ENCODE measurements around the gene LGR6. TPM values are rescaled to one million over a fixed set of nuclear protein-coding genes. Genes with fewer than 3 reads are reported as not detected.

LGR6 gene
- total and polyA plus RNA-seq, 10 of the 15 experiments (the other 5 are each of a cell fraction or from before 2014, with no cell fraction given) = not detected

DNA sequence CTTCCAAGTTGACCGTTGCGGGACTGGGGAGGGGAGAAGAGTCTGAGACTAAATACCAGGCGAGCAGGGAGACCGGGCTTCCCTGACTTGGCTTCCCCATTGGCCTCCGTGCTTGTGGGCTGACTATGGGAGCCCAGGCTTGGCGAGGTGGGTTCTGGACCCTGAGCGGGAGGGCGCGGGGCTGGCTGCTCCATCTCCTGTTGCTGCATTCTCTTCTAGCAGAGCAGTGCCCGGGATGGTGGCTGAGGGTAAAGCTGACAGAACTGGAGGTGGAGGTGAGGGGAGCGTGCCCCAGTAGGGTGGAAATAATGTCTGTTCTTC is 689 bp downstream of the LGR6 start:
- FAIRE-seq (no peak), DNase-seq (ENCODE audit: low read depth, low spot score) (no peak), ATAC-seq (no peak)
- SMC1A ChIA-PET (ENCODE audit: uncharacterized antibody, unreplicated experiment) = no interaction called here
- peaks cover 7 to 11% of the 10 kb centered on the region in 2 experiments for H3K27me3 ChIP-seq (replicated peaks in 1 of 2; ENCODE audit: control insufficient read depth in 2 of 2, insufficient read depth in 2 of 2, low read length in 1 of 2)
- H3K4me1 ChIP-seq (ENCODE audit: control insufficient read depth, insufficient read depth, low read length) = no peaks in the 10 kb centered on the region
- intact Hi-C loops (cut with micrococcal nuclease; ENCODE audit: unreplicated experiment) = loop anchor here (5.0 to 10.0 kb wide), 2 partner anchors 43 to 81 kb away; no protein-coding TSS in a partner anchor
- no peak overlapping the region for H2AFZ ChIP-seq (ENCODE audit: control insufficient read depth, low read depth, low read length)
- in situ Hi-C loops (cut with MboI) = no loop called here
- H3K36me3 ChIP-seq (ENCODE audit: control insufficient read depth in 2 of 2, insufficient read depth in 2 of 2, low read length in 1 of 2) = no peaks in the 10 kb centered on the region
- no peaks in the 10 kb centered on the region for H3K9me3 ChIP-seq (replicated peaks; ENCODE audit: control insufficient read depth, insufficient read depth, low read length)
- RAD21 ChIA-PET (ENCODE audit: unreplicated experiment) = interaction anchor here (1.1 to 2.4 kb wide), 7 partner anchors 43 to 525 kb away, joined by 3 to 39 read pairs (median 6); no protein-coding TSS in a partner anchor
- CTCF ChIA-PET = interaction anchor here (0.7 to 2.9 kb wide), 8 partner anchors 13 to 143 kb away, joined by 4 to 52 read pairs (median 12); no protein-coding TSS in a partner anchor
- H3K9ac ChIP-seq (ENCODE audit: control insufficient read depth, insufficient read depth, low read length) = no peak overlapping the region
- H3K4me3 ChIP-seq = no peak overlapping the region
- H3K4me2 ChIP-seq (ENCODE audit: control insufficient read depth, insufficient read depth) = no peak overlapping the region
- WGBS (ENCODE audit: insufficient coverage, insufficient replicate concordance, low lambda C conversion rate, missing lambda C conversion rate) = 21% methylated on average over 9 of the region's 11 CpGs
- no peaks in the 10 kb centered on the region for H3K79me2 ChIP-seq (ENCODE audit: control insufficient read depth, insufficient read depth, low read length)
- H3K27ac ChIP-seq (ENCODE audit: control insufficient read depth, insufficient read depth) = no peak overlapping the region
- BruUV-seq (replicated peaks) = no TSS peak
- POLR2A ChIA-PET = no interaction called here
- no peaks in the 10 kb centered on the region for H4K20me1 ChIP-seq (ENCODE audit: control insufficient read depth, insufficient read depth)
- TF ChIP-seq SP1 (IDR thresholded peaks at IDR 0.05; ENCODE audit: low read depth, low read length) = no peak
- TF ChIP-seq, protein P1, sequence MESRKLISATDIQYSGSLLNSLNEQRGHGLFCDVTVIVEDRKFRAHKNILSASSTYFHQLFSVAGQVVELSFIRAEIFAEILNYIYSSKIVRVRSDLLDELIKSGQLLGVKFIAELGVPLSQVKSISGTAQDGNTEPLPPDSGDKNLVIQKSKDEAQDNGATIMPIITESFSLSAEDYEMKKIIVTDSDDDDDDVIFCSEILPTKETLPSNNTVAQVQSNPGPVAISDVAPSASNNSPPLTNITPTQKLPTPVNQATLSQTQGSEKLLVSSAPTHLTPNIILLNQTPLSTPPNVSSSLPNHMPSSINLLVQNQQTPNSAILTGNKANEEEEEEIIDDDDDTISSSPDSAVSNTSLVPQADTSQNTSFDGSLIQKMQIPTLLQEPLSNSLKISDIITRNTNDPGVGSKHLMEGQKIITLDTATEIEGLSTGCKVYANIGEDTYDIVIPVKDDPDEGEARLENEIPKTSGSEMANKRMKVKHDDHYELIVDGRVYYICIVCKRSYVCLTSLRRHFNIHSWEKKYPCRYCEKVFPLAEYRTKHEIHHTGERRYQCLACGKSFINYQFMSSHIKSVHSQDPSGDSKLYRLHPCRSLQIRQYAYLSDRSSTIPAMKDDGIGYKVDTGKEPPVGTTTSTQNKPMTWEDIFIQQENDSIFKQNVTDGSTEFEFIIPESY (IDR thresholded peaks at IDR 0.05) = no peak
- no peak for TF ChIP-seq SUPT20H (IDR thresholded peaks at IDR 0.05; ENCODE audit: borderline replicate concordance, control insufficient read depth, low read depth, low read length)
- no peak for TF ChIP-seq ZZZ3 (IDR thresholded peaks at IDR 0.05; ENCODE audit: control insufficient read depth, insufficient read length, low read depth)
- TF ChIP-seq ZNF274 (IDR thresholded peaks at IDR 0.05; ENCODE audit: insufficient read depth, insufficient read length) = no peak
- TF ChIP-seq, protein P2, sequence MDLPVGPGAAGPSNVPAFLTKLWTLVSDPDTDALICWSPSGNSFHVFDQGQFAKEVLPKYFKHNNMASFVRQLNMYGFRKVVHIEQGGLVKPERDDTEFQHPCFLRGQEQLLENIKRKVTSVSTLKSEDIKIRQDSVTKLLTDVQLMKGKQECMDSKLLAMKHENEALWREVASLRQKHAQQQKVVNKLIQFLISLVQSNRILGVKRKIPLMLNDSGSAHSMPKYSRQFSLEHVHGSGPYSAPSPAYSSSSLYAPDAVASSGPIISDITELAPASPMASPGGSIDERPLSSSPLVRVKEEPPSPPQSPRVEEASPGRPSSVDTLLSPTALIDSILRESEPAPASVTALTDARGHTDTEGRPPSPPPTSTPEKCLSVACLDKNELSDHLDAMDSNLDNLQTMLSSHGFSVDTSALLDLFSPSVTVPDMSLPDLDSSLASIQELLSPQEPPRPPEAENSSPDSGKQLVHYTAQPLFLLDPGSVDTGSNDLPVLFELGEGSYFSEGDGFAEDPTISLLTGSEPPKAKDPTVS (IDR thresholded peaks at IDR 0.05; ENCODE audit: low read depth, low read length) = no peak
- TF ChIP-seq ZNF207 (IDR thresholded peaks at IDR 0.05; ENCODE audit: borderline replicate concordance) = no peak
- TF ChIP-seq POU2F2 (IDR thresholded peaks at IDR 0.05; ENCODE audit: borderline replicate concordance, low read depth, low read length) = no peak
- TF ChIP-seq, protein P3, sequence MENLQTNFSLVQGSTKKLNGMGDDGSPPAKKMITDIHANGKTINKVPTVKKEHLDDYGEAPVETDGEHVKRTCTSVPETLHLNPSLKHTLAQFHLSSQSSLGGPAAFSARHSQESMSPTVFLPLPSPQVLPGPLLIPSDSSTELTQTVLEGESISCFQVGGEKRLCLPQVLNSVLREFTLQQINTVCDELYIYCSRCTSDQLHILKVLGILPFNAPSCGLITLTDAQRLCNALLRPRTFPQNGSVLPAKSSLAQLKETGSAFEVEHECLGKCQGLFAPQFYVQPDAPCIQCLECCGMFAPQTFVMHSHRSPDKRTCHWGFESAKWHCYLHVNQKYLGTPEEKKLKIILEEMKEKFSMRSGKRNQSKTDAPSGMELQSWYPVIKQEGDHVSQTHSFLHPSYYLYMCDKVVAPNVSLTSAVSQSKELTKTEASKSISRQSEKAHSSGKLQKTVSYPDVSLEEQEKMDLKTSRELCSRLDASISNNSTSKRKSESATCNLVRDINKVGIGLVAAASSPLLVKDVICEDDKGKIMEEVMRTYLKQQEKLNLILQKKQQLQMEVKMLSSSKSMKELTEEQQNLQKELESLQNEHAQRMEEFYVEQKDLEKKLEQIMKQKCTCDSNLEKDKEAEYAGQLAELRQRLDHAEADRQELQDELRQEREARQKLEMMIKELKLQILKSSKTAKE (IDR thresholded peaks at IDR 0.05; ENCODE audit: low read depth, poor library complexity, severe bottlenecking) = no peak
- TF ChIP-seq TAF1 (IDR thresholded peaks at IDR 0.05; ENCODE audit: borderline replicate concordance, low read depth, low read length) = no peak
- no peak for TF ChIP-seq CREB1 (IDR thresholded peaks at IDR 0.05; ENCODE audit: low read depth)
- TF ChIP-seq, protein P4, sequence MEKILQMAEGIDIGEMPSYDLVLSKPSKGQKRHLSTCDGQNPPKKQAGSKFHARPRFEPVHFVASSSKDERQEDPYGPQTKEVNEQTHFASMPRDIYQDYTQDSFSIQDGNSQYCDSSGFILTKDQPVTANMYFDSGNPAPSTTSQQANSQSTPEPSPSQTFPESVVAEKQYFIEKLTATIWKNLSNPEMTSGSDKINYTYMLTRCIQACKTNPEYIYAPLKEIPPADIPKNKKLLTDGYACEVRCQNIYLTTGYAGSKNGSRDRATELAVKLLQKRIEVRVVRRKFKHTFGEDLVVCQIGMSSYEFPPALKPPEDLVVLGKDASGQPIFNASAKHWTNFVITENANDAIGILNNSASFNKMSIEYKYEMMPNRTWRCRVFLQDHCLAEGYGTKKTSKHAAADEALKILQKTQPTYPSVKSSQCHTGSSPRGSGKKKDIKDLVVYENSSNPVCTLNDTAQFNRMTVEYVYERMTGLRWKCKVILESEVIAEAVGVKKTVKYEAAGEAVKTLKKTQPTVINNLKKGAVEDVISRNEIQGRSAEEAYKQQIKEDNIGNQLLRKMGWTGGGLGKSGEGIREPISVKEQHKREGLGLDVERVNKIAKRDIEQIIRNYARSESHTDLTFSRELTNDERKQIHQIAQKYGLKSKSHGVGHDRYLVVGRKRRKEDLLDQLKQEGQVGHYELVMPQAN (conservative IDR thresholded peaks at IDR 0.05) = no peak
- no peak for TF ChIP-seq NBN (IDR thresholded peaks at IDR 0.05)
- no peak for TF ChIP-seq HCFC1 (IDR thresholded peaks at IDR 0.05; ENCODE audit: low read length)
